ENCODE data around the gene BICD1.

BICD1 gene

GRCh38 chr12:32281098-32281497 is 174.5 kb downstream of the BICD1 start:
- no peaks in the 10 kb centered on the region for H3K36me3 ChIP-seq (ENCODE audit: control insufficient read depth, insufficient read depth, low read length)

GRCh38 chr12:32284561-32284960 is 177.9 kb downstream of the BICD1 start:
- Histone ChIP-seq H3K9ac (ENCODE audit: low read length) (no peak overlapping the region), H3K36me3 (ENCODE audit: control insufficient read depth, insufficient read depth, low read length) (no peaks in the 10 kb centered on the region), H3K9me3 (ENCODE audit: control insufficient read depth, low read length) (no peaks in the 10 kb centered on the region), H3K4me1 (ENCODE audit: control insufficient read depth, insufficient read depth, low read length) (no peaks in the 10 kb centered on the region), H3K4me3 (ENCODE audit: low read length) (no peak overlapping the region), H3K27me3 (ENCODE audit: control insufficient read depth, insufficient read depth, low read length) (no peaks in the 10 kb centered on the region)

More at GRCh38 chr12:32281098-32281497, 174.5 kb downstream of the BICD1 start:
- no peak overlapping the region for H3K4me3 ChIP-seq (ENCODE audit: low read length)
- H3K9ac ChIP-seq (ENCODE audit: low read length) = no peak overlapping the region
- no peaks in the 10 kb centered on the region for H3K4me1 ChIP-seq (ENCODE audit: control insufficient read depth, insufficient read depth, low read length)
- no peaks in the 10 kb centered on the region for H3K27me3 ChIP-seq (ENCODE audit: control insufficient read depth, insufficient read depth, low read length)
- H3K9me3 ChIP-seq (ENCODE audit: control insufficient read depth, low read length) = no peaks in the 10 kb centered on the region

- Histone ChIP-seq H3K9ac (ENCODE audit: low read length) (no peak overlapping the region), H3K36me3 (ENCODE audit: control insufficient read depth, insufficient read depth, low read length) (no peaks in the 10 kb centered on the region), H3K4me1 (ENCODE audit: control insufficient read depth, insufficient read depth, low read length) (no peaks in the 10 kb centered on the region), H3K27me3 (ENCODE audit: control insufficient read depth, insufficient read depth, low read length) (no peaks in the 10 kb centered on the region), H3K9me3 (ENCODE audit: control insufficient read depth, low read length) (no peaks in the 10 kb centered on the region), H3K4me3 (ENCODE audit: low read length) (no peak overlapping the region)
These were observed 178.4 kb downstream of the BICD1 start for GRCh38 chr12:32285021-32285420.

- Histone ChIP-seq H3K9me3 (ENCODE audit: control insufficient read depth, low read length) (no peaks in the 10 kb centered on the region), H3K9ac (ENCODE audit: low read length) (no peak overlapping the region), H3K36me3 (ENCODE audit: control insufficient read depth, insufficient read depth, low read length) (no peaks in the 10 kb centered on the region), H3K4me3 (ENCODE audit: low read length) (no peak overlapping the region), H3K4me1 (ENCODE audit: control insufficient read depth, insufficient read depth, low read length) (no peaks in the 10 kb centered on the region), H3K27me3 (ENCODE audit: control insufficient read depth, insufficient read depth, low read length) (no peaks in the 10 kb centered on the region)
These were observed 178.8 kb downstream of the BICD1 start for GRCh38 chr12:32285489-32285888.

GRCh38 chr12:32290411-32290810 is 183.8 kb downstream of the BICD1 start:
- Histone ChIP-seq H3K9ac (ENCODE audit: low read length) (no peak overlapping the region), H3K4me1 (ENCODE audit: control insufficient read depth, insufficient read depth, low read length) (no peaks in the 10 kb centered on the region), H3K4me3 (ENCODE audit: low read length) (no peak overlapping the region), H3K9me3 (ENCODE audit: control insufficient read depth, low read length) (no peaks in the 10 kb centered on the region), H3K36me3 (ENCODE audit: control insufficient read depth, insufficient read depth, low read length) (no peaks in the 10 kb centered on the region), H3K27me3 (ENCODE audit: control insufficient read depth, insufficient read depth, low read length) (no peaks in the 10 kb centered on the region)

- Histone ChIP-seq H3K36me3 (ENCODE audit: control insufficient read depth, insufficient read depth, low read length) (no peaks in the 10 kb centered on the region), H3K9me3 (ENCODE audit: control insufficient read depth, low read length) (no peaks in the 10 kb centered on the region), H3K9ac (ENCODE audit: low read length) (no peak overlapping the region), H3K4me1 (ENCODE audit: control insufficient read depth, insufficient read depth, low read length) (no peaks in the 10 kb centered on the region), H3K4me3 (ENCODE audit: low read length) (no peak overlapping the region), H3K27me3 (ENCODE audit: control insufficient read depth, insufficient read depth, low read length) (no peaks in the 10 kb centered on the region)
These were observed 185.5 kb downstream of the BICD1 start for GRCh38 chr12:32292151-32292550.

- no peaks in the 10 kb centered on the region for H3K27me3 ChIP-seq (ENCODE audit: control insufficient read depth, insufficient read depth, low read length)
- no peaks in the 10 kb centered on the region for H3K9me3 ChIP-seq (ENCODE audit: control insufficient read depth, low read length)
- no peaks in the 10 kb centered on the region for H3K36me3 ChIP-seq (ENCODE audit: control insufficient read depth, insufficient read depth, low read length)
- no peak overlapping the region for H3K4me3 ChIP-seq (ENCODE audit: low read length)
- no peak overlapping the region for H3K9ac ChIP-seq (ENCODE audit: low read length)
- H3K4me1 ChIP-seq (ENCODE audit: control insufficient read depth, insufficient read depth, low read length) = no peaks in the 10 kb centered on the region
These were observed 187.3 kb downstream of the BICD1 start for GRCh38 chr12:32293808-32294419.

GRCh38 chr12:32296567-32296966 is 189.9 kb downstream of the BICD1 start:
- H3K27me3 ChIP-seq (ENCODE audit: control insufficient read depth, insufficient read depth, low read length) = no peaks in the 10 kb centered on the region
- no peaks in the 10 kb centered on the region for H3K36me3 ChIP-seq (ENCODE audit: control insufficient read depth, insufficient read depth, low read length)
- H3K9me3 ChIP-seq (ENCODE audit: control insufficient read depth, low read length) = no peaks in the 10 kb centered on the region
- no peak overlapping the region for H3K9ac ChIP-seq (ENCODE audit: low read length)
- H3K4me1 ChIP-seq (ENCODE audit: control insufficient read depth, insufficient read depth, low read length) = no peaks in the 10 kb centered on the region
- no peak overlapping the region for H3K4me3 ChIP-seq (ENCODE audit: low read length)

GRCh38 chr12:32298917-32299316 is 192.3 kb downstream of the BICD1 start:
- Histone ChIP-seq H3K27me3 (ENCODE audit: control insufficient read depth, insufficient read depth, low read length) (no peaks in the 10 kb centered on the region), H3K9ac (ENCODE audit: low read length) (no peak overlapping the region), H3K9me3 (ENCODE audit: control insufficient read depth, low read length) (no peaks in the 10 kb centered on the region), H3K36me3 (ENCODE audit: control insufficient read depth, insufficient read depth, low read length) (no peaks in the 10 kb centered on the region), H3K4me1 (ENCODE audit: control insufficient read depth, insufficient read depth, low read length) (no peaks in the 10 kb centered on the region), H3K4me3 (ENCODE audit: low read length) (no peak overlapping the region)

GRCh38 chr12:32301216-32301615 is 194.6 kb downstream of the BICD1 start:
- no peaks in the 10 kb centered on the region for H3K4me1 ChIP-seq (ENCODE audit: control insufficient read depth, insufficient read depth, low read length)
- H3K9ac ChIP-seq (ENCODE audit: low read length) = no peak overlapping the region
- no peak overlapping the region for H3K4me3 ChIP-seq (ENCODE audit: low read length)
- H3K27me3 ChIP-seq (ENCODE audit: control insufficient read depth, insufficient read depth, low read length) = no peaks in the 10 kb centered on the region
- H3K36me3 ChIP-seq (ENCODE audit: control insufficient read depth, insufficient read depth, low read length) = no peaks in the 10 kb centered on the region
- no peaks in the 10 kb centered on the region for H3K9me3 ChIP-seq (ENCODE audit: control insufficient read depth, low read length)

GRCh38 chr12:32302218-32303173 is 195.8 kb downstream of the BICD1 start:
- Histone ChIP-seq H3K9ac (ENCODE audit: low read length) (no peak overlapping the region), H3K36me3 (ENCODE audit: control insufficient read depth, insufficient read depth, low read length) (no peaks in the 10 kb centered on the region), H3K4me1 (ENCODE audit: control insufficient read depth, insufficient read depth, low read length) (no peaks in the 10 kb centered on the region), H3K4me3 (ENCODE audit: low read length) (no peak overlapping the region), H3K9me3 (ENCODE audit: control insufficient read depth, low read length) (no peaks in the 10 kb centered on the region), H3K27me3 (ENCODE audit: control insufficient read depth, insufficient read depth, low read length) (no peaks in the 10 kb centered on the region)

GRCh38 chr12:32303174-32303549 is 196.5 kb downstream of the BICD1 start:
- no peaks in the 10 kb centered on the region for H3K27me3 ChIP-seq (ENCODE audit: control insufficient read depth, insufficient read depth, low read length)
- no peak overlapping the region for H3K9ac ChIP-seq (ENCODE audit: low read length)
- H3K9me3 ChIP-seq (ENCODE audit: control insufficient read depth, low read length) = no peaks in the 10 kb centered on the region
- no peaks in the 10 kb centered on the region for H3K4me1 ChIP-seq (ENCODE audit: control insufficient read depth, insufficient read depth, low read length)
- no peaks in the 10 kb centered on the region for H3K36me3 ChIP-seq (ENCODE audit: control insufficient read depth, insufficient read depth, low read length)
- H3K4me3 ChIP-seq (ENCODE audit: low read length) = no peak overlapping the region
